Epithelial cell of esophagus (primary cell): ENCODE results near the gene CLK2.
A peak's percentile ranks its signal among the peaks of the same experiment; 100 is the strongest.
"Not testable (repeated sequence)": the region's sequence is repeated elsewhere in the genome, so short reads cannot be mapped to it uniquely, and the experiment has no call there.

Experiments used
- DNase-seq: peaks from one replicate; pipeline ENCODE4 v3.0.0; 2010; ENCODE audit warnings: low read depth
- H3K4me3 ChIP-seq: 2 replicates; pipeline ENCODE4 v1.5.1; 2011; ENCODE audit warnings: mild to moderate bottlenecking, low read length, control low read depth
- TF ChIP-seq, protein P1 (sequence below): IDR thresholded peaks from 2 replicates; pipeline ENCODE4 v1.5.1; 2011; ENCODE audit warnings: low read depth, mild to moderate bottlenecking, low read length, control low read depth, inconsistent platforms; ENCODE audit not compliant: insufficient read depth; ENCODE audit errors: missing control alignments

Gene CLK2

DNA sequence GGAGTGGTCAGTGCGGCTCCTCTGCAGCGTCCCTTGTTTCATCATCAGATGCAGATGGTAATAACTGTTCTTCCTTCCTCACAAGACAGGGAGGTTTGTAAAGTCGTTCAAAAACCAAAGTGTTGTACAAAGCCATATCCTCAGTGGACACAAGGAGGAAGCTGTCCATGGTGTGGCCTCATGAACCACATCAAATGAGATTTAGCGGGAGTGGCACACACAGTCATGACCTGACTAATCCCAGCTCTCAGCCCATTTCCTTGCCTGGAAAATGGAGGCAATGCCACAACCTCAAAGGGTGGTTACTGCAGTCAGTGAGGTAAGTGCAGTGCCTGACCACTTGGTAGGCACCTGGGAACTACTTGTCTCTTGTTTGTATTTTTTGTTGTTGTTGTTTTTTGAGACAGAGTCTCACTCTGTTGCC is 31.5 kb downstream of the CLK2 start:
- TF ChIP-seq, protein P1, sequence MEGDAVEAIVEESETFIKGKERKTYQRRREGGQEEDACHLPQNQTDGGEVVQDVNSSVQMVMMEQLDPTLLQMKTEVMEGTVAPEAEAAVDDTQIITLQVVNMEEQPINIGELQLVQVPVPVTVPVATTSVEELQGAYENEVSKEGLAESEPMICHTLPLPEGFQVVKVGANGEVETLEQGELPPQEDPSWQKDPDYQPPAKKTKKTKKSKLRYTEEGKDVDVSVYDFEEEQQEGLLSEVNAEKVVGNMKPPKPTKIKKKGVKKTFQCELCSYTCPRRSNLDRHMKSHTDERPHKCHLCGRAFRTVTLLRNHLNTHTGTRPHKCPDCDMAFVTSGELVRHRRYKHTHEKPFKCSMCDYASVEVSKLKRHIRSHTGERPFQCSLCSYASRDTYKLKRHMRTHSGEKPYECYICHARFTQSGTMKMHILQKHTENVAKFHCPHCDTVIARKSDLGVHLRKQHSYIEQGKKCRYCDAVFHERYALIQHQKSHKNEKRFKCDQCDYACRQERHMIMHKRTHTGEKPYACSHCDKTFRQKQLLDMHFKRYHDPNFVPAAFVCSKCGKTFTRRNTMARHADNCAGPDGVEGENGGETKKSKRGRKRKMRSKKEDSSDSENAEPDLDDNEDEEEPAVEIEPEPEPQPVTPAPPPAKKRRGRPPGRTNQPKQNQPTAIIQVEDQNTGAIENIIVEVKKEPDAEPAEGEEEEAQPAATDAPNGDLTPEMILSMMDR = no peak
- DNase-seq = no peak
- no peak overlapping the region for H3K4me3 ChIP-seq

DNA sequence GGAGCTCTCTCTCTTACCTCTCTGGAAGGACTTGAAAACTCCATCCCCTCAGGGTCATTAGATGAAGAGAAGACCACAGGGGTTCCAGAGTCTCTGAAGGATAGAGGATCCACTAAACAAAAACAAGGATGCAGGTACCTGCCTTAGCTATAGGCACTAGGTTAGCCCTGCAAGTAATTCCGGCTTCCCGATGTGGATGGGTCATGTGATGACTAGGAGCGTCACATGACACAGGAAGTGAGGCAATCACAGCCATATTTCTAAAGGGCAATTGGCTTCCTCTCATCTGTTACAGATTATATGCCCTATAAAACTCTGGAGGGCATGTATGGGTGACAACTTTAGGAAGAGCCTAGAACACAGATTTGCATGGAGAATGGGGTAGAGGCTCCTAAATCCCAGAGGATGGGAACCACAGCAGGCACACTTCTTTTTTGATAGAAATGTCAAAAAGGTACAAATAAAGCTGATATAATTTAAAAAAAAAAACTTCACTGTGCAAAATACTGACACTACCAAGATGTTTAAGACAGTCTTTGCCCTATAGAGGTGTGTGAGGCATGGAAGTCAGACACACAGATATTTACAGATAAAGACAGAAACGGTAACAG is 32.1 kb downstream of the CLK2 start:
- TF ChIP-seq, protein P1 = no peak
- H3K4me3 ChIP-seq = peak overlapping the region; percentile 51
- peak; percentile 84 for DNase-seq

DNA sequence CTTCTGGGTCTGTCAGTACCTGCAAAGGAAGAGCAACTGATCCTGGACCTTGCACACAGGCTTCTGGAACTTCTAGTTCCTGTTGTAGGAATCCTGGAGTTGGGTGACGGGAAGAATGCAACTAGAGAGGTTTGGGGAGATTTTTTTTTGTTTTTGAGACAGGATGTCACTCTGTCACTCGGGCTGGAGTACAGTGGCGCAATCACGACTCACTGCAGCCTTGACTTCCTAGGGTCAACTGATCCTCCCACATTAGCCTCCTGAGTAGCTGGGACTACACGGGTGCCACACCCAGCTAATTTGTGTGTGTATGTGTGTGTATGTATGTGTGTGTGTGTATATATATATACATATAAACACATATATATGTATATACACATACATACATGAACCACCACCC is 36.9 kb downstream of the CLK2 start:
- TF ChIP-seq, protein P1 = no peak
- no peak for DNase-seq
- H3K4me3 ChIP-seq = no peak overlapping the region

DNA sequence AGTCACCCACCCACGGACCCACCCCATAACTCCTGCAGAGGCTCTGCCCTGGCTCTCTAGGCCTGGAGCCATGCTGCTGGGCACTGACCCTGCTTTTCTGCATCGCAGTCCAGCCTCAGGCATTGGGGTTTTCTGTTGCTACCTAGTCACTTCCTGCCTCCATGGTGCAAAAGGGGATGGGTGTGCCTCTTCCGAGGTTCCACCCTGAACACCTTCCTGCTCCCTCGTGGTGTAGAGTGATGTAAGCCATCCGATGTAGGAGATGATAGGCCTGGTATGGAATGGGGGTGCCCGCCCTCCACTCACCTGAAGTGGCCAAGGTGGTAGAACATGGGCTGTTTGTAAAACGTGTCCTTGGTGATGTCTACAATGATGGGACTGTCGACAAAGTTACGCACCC is 37.9 kb downstream of the CLK2 start:
- not testable (repeated sequence) for DNase-seq, H3K4me3 ChIP-seq

DNA sequence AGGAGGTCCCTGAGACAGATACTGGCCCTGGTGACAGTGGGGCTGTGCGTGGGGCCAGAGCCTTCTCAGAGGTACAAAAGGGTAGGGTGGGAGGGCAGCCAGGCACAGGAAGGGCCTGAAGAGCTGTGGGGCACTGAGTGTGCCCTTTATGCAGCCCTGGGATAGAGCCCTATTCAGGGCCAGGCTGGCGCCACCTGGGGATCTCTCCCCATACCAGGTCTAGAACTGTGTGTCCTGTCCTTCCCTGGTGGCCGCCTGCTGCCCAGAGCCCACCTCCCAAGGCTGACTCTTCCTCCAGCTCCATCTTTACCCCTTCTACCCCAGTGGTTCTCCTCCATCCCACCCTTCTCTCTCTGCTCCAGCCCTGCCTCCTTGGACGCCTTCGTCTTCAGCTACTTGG is 39.8 kb downstream of the CLK2 start:
- not testable (repeated sequence) for DNase-seq, H3K4me3 ChIP-seq

DNA sequence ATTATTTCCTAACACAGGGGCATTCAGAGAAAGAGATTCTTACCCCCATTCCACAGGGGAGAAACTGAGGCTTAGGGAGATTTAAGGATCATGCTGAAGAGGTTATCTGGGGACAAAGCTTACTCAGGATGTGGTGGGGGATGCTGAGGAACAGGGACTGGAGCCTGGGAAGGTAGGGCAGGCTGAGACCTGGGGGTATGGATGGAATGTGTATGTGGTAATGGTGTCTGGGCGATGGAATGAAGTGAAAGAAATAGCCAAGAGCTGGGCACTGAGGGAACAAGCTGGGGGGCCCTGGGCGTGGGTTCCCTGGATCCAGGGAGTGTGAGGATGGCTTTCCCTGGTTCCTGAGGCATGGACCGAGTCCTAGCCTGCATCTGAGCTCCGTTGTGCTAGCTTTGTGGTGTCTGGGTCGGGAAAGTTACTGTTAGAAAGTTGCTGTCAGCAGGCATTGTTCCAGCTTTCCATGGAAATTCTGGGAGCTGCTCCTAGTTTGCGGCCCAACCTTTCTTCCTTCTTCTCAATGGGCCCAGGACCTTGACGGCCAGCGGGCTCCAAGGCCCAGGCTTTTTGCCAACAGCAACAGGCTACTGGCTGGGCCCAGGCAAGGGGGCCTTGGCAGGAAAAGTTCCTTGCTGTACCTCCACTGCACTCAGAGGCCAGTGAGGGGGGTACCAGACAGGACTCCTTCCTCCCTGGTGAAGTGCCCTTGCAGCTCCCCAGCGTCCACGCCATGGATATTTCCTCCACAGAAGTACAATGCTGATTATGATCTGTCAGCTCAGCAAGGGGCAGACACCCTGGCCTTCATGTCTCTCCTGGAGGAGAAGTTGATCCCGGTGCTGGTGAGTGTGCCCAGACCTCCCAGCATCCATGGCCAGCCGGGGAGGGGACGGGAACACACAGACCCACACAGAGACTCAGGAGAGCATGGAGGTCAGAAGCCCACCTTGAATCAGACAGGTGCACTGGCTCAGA is 41.0 kb downstream of the CLK2 start:
- not testable (repeated sequence) for DNase-seq, H3K4me3 ChIP-seq

DNA sequence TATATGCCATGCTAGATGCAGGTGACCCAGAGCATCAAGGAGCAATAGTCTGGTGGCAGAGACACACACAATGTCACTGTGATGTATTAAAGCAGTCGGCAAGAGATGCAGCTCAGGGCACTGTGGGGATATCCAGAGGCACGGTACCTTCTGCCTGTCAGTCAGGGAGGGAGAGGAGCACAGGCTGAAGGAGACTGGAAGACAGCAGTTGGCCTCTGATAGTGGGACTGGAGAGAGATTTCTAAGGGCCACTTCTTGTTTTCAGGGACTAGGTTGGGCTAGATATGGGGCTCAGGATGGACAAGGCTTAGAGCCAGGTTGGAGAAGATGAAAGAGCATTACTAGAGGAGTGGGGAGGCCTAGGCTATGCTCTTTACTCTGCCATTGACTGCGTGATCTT is 42.0 kb downstream of the CLK2 start:
- DNase-seq, H3K4me3 ChIP-seq: not testable (repeated sequence)

DNA sequence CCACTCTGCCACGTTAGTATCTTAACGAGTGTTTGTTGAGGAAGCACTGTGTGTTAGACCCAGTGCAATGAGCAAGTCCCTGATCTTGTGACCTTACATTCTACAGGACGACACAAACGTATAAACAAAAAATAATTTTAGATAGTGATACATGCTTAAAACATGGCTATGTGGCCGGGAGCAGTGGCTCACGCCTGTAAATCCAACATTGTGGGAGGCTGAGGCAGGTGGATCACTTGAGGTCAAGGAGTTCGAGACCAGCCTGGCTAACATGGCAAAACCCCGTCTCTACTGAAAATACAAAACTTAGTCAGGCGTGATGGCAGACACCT is 45.2 kb downstream of the CLK2 start:
- TF ChIP-seq, protein P1 = no peak
- DNase-seq = no peak
- peak overlapping the region; percentile 91 for H3K4me3 ChIP-seq
